Peyer's patch (tissue), 4 donors: Measurements from ENCODE around the gene WBP2.

Experiments
- POLR2A ChIP-seq, 2 donors: fragments of 450-650 bp; IDR thresholded peaks; one replicate each; pipeline ENCODE4 v1.5.1; 2017; ENCODE audit warnings: antibody characterized with exemption in 2 of 2, mild to moderate bottlenecking in 2 of 2, moderate library complexity in 2 of 2
- TF ChIP-seq, protein P1 (sequence below), 6 experiments: fragments of 450-650 bp in 4 of 6; fragments of 200-600 bp in 2 of 6; sonication (generic) in 1 of 6; IDR thresholded peaks; one replicate each; pipeline ENCODE4 v1.5.1; 2017 to 2019; ENCODE audit warnings: antibody characterized with exemption in 6 of 6, mild to moderate bottlenecking in 3 of 6, moderate library complexity in 1 of 6

DNA sequence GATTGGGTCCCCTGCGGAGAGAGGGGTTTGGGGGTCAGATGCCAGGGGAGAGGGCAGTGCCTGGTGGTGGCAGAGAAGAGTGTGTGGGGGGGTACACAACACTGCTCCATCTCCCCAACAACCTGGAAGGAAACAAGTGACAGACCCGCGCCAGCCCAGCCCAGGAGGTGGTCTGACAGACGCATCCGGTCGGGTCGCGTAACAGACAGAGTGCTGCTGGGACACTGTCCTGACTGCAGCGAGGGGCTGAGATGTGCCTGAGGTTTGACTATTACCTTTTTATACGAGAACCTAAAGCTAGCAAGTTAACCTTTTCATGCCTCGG is 27.1 kb downstream of the WBP2 start:
- TF ChIP-seq, protein P1, sequence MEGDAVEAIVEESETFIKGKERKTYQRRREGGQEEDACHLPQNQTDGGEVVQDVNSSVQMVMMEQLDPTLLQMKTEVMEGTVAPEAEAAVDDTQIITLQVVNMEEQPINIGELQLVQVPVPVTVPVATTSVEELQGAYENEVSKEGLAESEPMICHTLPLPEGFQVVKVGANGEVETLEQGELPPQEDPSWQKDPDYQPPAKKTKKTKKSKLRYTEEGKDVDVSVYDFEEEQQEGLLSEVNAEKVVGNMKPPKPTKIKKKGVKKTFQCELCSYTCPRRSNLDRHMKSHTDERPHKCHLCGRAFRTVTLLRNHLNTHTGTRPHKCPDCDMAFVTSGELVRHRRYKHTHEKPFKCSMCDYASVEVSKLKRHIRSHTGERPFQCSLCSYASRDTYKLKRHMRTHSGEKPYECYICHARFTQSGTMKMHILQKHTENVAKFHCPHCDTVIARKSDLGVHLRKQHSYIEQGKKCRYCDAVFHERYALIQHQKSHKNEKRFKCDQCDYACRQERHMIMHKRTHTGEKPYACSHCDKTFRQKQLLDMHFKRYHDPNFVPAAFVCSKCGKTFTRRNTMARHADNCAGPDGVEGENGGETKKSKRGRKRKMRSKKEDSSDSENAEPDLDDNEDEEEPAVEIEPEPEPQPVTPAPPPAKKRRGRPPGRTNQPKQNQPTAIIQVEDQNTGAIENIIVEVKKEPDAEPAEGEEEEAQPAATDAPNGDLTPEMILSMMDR (IDR thresholded peaks at IDR 0.05) = no peak
- TF ChIP-seq POLR2A (IDR thresholded peaks at IDR 0.05) = no peak
